Lung (tissue), 12 donors: ENCODE measurements around the gene PARM1. TPM values are rescaled to one million over a fixed set of nuclear protein-coding genes. Genes with fewer than 3 reads are reported as not detected.

Source experiments
- ATAC-seq: fragments of 200-7000 bp; cut with Tn5 transposase; one replicate; pipeline ENCODE4 v1.9.1; 2020; ENCODE audit warnings: moderate number of reproducible peaks; ENCODE audit not compliant: insufficient read depth, low FRiP score
- DNase-seq, 3 donors: peaks; one replicate each; pipeline ENCODE4 v3.0.0-alpha.2; 2013 to 2017
- H3K27ac ChIP-seq, 2 donors: one replicate each; pipeline ENCODE4 v1.5.1; 2013; ENCODE audit warnings: mild to moderate bottlenecking in 2 of 2, moderate library complexity in 2 of 2, control low read depth in 1 of 2, inconsistent platforms in 1 of 2, low read depth in 1 of 2, low read length in 1 of 2
- H3K27me3 ChIP-seq, 3 donors: one replicate each; pipeline ENCODE4 v1.5.1; 2013; ENCODE audit warnings: low read length in 2 of 3; ENCODE audit not compliant: control insufficient read depth in 3 of 3, insufficient read depth in 3 of 3
- H3K36me3 ChIP-seq, 4 donors: one replicate each; pipeline ENCODE4 v1.5.1; 2013; ENCODE audit warnings: low read length in 4 of 4, mild to moderate bottlenecking in 1 of 4, moderate library complexity in 1 of 4; ENCODE audit not compliant: control insufficient read depth in 4 of 4, insufficient read depth in 4 of 4
- H3K4me1 ChIP-seq, 5 donors: one replicate each; pipeline ENCODE4 v1.5.1; 2013; ENCODE audit warnings: low read length in 5 of 5, mild to moderate bottlenecking in 2 of 5, moderate library complexity in 1 of 5; ENCODE audit not compliant: control insufficient read depth in 5 of 5, insufficient read depth in 5 of 5
- H3K4me3 ChIP-seq: one replicate; pipeline ENCODE4 v1.5.1; 2013; ENCODE audit warnings: mild to moderate bottlenecking, control low read depth, moderate library complexity
- H3K9ac ChIP-seq, 2 donors: one replicate each; pipeline ENCODE4 v1.5.1; 2013; ENCODE audit warnings: low read length in 2 of 2, control low read depth in 1 of 2; ENCODE audit not compliant: insufficient read depth in 1 of 2
- H3K9me3 ChIP-seq, 4 donors: one replicate each; pipeline ENCODE4 v1.5.1; 2013; ENCODE audit warnings: low read length in 3 of 4, mild to moderate bottlenecking in 1 of 4, moderate library complexity in 1 of 4; ENCODE audit not compliant: control insufficient read depth in 4 of 4, insufficient read depth in 3 of 4
- WGBS, 2 donors: extraction: QIAGEN DNeasy Blood & Tissue Kit; methylation state at CpG; one replicate each; pipeline ENCODE4 v1.1.7; 2013; 5-methylcytosine and 5-hydroxymethylcytosine counted together
- polyA plus RNA-seq, 2 donors: library from polyadenylated mRNA; stranded (reverse); fragments of 200-250 nt; gene quantifications; one replicate each; pipeline ENCODE4 v1.2.1, GENCODE V29; 2013
- total RNA-seq, 2 donors: library from RNA; depleted of rRNA in 1 of 2; stranded (reverse); fragments of >200 nt in 1 of 2; gene quantifications; one replicate each; pipeline ENCODE4 v1.2.1, GENCODE V29; 2014 to 2021
- TF ChIP-seq, protein P1 (sequence below): IDR thresholded peaks from 2 replicates; pipeline ENCODE4 v1.5.1; 2012; ENCODE audit warnings: mild to moderate bottlenecking; ENCODE audit errors: control extremely low read depth, extremely low read depth
- donor health status: control.
- donor health status: control.
- donor health status: Bipolar disorder and iron deficiency.
- donor health status: healthy.
- donor health status: DM: yes; HTN: yes; CAD: no.

PARM1 gene
- total and polyA plus RNA-seq, 4 donors, result 25.4 to 101 (median 40.5) TPM

DNA sequence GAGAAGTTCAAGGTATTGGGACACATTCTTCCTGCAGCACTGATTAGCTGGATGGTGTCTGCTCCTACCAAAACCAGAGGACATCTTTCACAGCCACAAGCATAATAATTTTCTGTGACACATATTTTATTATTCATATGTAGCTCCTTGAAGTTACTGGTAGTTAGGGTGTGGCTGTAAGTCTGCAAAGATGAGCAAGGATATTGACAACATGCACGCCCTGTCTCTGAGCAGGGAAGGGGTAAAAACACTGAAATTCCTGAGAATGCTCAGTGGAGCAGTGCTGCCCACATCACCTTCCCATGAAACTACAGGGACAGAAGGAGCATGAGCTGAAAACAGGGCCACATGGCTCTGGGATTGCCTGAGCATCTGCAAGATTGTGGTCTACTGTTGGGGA is 38.9 kb downstream of the PARM1 start:
- no peak for ATAC-seq
- DNase-seq, result no peak
- Histone ChIP-seq H3K36me3 (no peaks in the 10 kb centered on the region), H3K27ac (no peak overlapping the region), H3K4me3 (no peak overlapping the region), H3K27me3 (no peaks in the 10 kb centered on the region), H3K9ac (no peak overlapping the region), H3K9me3 (peaks cover 0 to 3% (median 0%) of the 10 kb centered on the region in 4 donors), H3K4me1 (peaks cover 0 to 25% (median 1%) of the 10 kb centered on the region in 5 donors)
- TF ChIP-seq, protein P1, sequence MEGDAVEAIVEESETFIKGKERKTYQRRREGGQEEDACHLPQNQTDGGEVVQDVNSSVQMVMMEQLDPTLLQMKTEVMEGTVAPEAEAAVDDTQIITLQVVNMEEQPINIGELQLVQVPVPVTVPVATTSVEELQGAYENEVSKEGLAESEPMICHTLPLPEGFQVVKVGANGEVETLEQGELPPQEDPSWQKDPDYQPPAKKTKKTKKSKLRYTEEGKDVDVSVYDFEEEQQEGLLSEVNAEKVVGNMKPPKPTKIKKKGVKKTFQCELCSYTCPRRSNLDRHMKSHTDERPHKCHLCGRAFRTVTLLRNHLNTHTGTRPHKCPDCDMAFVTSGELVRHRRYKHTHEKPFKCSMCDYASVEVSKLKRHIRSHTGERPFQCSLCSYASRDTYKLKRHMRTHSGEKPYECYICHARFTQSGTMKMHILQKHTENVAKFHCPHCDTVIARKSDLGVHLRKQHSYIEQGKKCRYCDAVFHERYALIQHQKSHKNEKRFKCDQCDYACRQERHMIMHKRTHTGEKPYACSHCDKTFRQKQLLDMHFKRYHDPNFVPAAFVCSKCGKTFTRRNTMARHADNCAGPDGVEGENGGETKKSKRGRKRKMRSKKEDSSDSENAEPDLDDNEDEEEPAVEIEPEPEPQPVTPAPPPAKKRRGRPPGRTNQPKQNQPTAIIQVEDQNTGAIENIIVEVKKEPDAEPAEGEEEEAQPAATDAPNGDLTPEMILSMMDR, result no peak
- 79 to 81% methylated on average over 1 of the region's 1 CpG for WGBS, 2 donors

DNA sequence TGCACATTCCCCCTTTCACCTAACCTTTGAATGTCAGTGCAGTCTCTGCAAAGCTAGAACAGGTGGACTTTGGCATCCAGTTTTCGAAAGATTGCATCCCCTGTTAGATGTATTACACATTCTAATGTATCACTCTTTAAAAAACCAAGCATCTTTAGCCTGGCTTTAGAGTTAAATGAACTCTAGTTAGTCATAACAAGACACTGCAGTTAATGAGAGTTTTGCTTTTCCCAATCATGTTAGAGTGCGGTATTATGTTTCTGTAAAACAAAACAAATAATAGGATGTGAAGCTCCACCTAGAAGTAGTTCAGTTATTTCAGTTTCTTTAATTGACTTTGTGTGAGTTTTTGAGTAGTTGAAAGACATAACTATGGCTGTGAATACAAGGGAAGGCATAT is 42.2 kb downstream of the PARM1 start:
- DNase-seq, result no peak
- ATAC-seq, result no peak
- Histone ChIP-seq H3K27me3 (no peaks in the 10 kb centered on the region), H3K9me3 (peaks cover 0 to 3% (median 1%) of the 10 kb centered on the region in 4 donors), H3K27ac (no peak overlapping the region), H3K9ac (no peak overlapping the region), H3K4me1 (peaks cover 0 to 20% (median 0%) of the 10 kb centered on the region in 5 donors), H3K36me3 (no peaks in the 10 kb centered on the region), H3K4me3 (no peak overlapping the region)
- TF ChIP-seq, protein P1, result no peak
- WGBS, 2 donors, result 87 to 90% methylated on average over 2 of the region's 2 CpGs

GRCh38 chr4:74975848-74976824 is 43.2 kb downstream of the PARM1 start:
- 96 to 100% methylated on average over 2 of the region's 2 CpGs for WGBS, 2 donors
- no peak for DNase-seq
- no peak for ATAC-seq
- Histone ChIP-seq H3K36me3 (no peaks in the 10 kb centered on the region), H3K4me3 (no peak overlapping the region), H3K9me3 (peaks cover 0 to 3% (median 1%) of the 10 kb centered on the region in 4 donors), H3K4me1 (peaks cover 0 to 11% (median 0%) of the 10 kb centered on the region in 5 donors), H3K27ac (no peak overlapping the region), H3K27me3 (no peaks in the 10 kb centered on the region), H3K9ac (no peak overlapping the region)
- TF ChIP-seq, protein P1, result no peak
